ENCODE results near the gene FERMT1. TPM values are rescaled to one million over a fixed set of nuclear protein-coding genes. Genes with fewer than 3 reads are reported as not detected.
A peak's percentile ranks its signal among the peaks of the same experiment; 100 is the strongest.

Gene FERMT1
- total and polyA plus RNA-seq, 3 experiments from 2014 or later, result 0.22 to 0.26 TPM; not detected in 1

- ChIA-PET CTCF (no interaction called here), POLR2A (no interaction called here)
- Mint-ChIP-seq H3K9me3 (peaks cover 0 to 1% (median 0%) of the 10 kb centered on the region in 5 donors), H3K36me3 (peaks cover 19 to 66% (median 36%) of the 10 kb centered on the region in 3 donors), H3K4me3 (no peak overlapping the region), H3K27ac (no peak overlapping the region), H3K27me3 (no peaks in the 10 kb centered on the region), H3K4me1 (peaks cover 22 to 36% (median 26%) of the 10 kb centered on the region in 3 donors)
- Histone ChIP-seq H3K4me3 (ENCODE audit: low read length) (no peak overlapping the region), H3K9me3 (ENCODE audit: low read length) (no peaks in the 10 kb centered on the region), H3K4me1 (ENCODE audit: insufficient read depth, low read length) (peaks cover 6% of the 10 kb centered on the region), H3K36me3 (ENCODE audit: insufficient read depth, low read length) (peaks cover 14% of the 10 kb centered on the region), H3K27ac (ENCODE audit: low read depth, low read length) (no peak overlapping the region), H3K27me3 (ENCODE audit: insufficient read depth, low read length, poor library complexity, severe bottlenecking) (no peaks in the 10 kb centered on the region)
- no peak for DNase-seq
These were observed 93.3 kb downstream of the FERMT1 start for GRCh38 chr20:6029538-6029937.

GRCh38 chr20:6028818-6029217 lies 94.0 kb downstream of the FERMT1 start:
- Mint-ChIP-seq H3K4me1 (peaks cover 21 to 30% (median 26%) of the 10 kb centered on the region in 3 donors), H3K9me3 (peaks cover 0 to 1% (median 0%) of the 10 kb centered on the region in 5 donors), H3K4me3 (no peak overlapping the region), H3K36me3 (peaks cover 22 to 66% (median 33%) of the 10 kb centered on the region in 3 donors), H3K27me3 (no peaks in the 10 kb centered on the region), H3K27ac (no peak overlapping the region)
- H3K9me3 ChIP-seq (ENCODE audit: low read length), result no peaks in the 10 kb centered on the region
- no peak overlapping the region for H3K4me3 ChIP-seq (ENCODE audit: low read length)
- no peaks in the 10 kb centered on the region for H3K27me3 ChIP-seq (ENCODE audit: insufficient read depth, low read length, poor library complexity, severe bottlenecking)
- DNase-seq, result no peak
- H3K4me1 ChIP-seq (ENCODE audit: insufficient read depth, low read length), result peaks cover 6% of the 10 kb centered on the region
- POLR2A ChIA-PET, result no interaction called here
- H3K36me3 ChIP-seq (ENCODE audit: insufficient read depth, low read length), result peaks cover 13% of the 10 kb centered on the region
- CTCF ChIA-PET, result no interaction called here
- H3K27ac ChIP-seq (ENCODE audit: low read depth, low read length), result no peak overlapping the region

- DNase-seq, result peak in 2 of 5 donors; percentile 6 to 33
- peaks cover 0 to 1% (median 0%) of the 10 kb centered on the region in 5 donors for H3K9me3 Mint-ChIP-seq
- H3K4me1 Mint-ChIP-seq, result peaks cover 26 to 40% (median 27%) of the 10 kb centered on the region in 3 donors
- H3K27me3 Mint-ChIP-seq, result no peaks in the 10 kb centered on the region
- Histone ChIP-seq H3K36me3 (ENCODE audit: insufficient read depth, low read length) (peaks cover 24% of the 10 kb centered on the region), H3K27me3 (ENCODE audit: insufficient read depth, low read length, poor library complexity, severe bottlenecking) (no peaks in the 10 kb centered on the region), H3K4me3 (ENCODE audit: low read length) (no peak overlapping the region), H3K4me1 (ENCODE audit: insufficient read depth, low read length) (peaks cover 6% of the 10 kb centered on the region), H3K9me3 (ENCODE audit: low read length) (no peaks in the 10 kb centered on the region), H3K27ac (ENCODE audit: low read depth, low read length) (no peak overlapping the region)
- ChIA-PET POLR2A (no interaction called here), CTCF (no interaction called here)
- peaks cover 22 to 63% (median 37%) of the 10 kb centered on the region in 3 donors for H3K36me3 Mint-ChIP-seq
- H3K4me3 Mint-ChIP-seq, result no peak overlapping the region
- H3K27ac Mint-ChIP-seq, result peak overlapping the region in 1 of 8 donors; percentile 14
These were observed 96.8 kb downstream of the FERMT1 start for GRCh38 chr20:6026051-6026450.

Other genes starting within 250 kb of the FERMT1 start
- under 1 TPM; 0.13 to 0.20 TPM for gene CHGB, start 211.5 kb downstream of the FERMT1 start, total RNA-seq
- not detected for gene CHGB, start 211.5 kb downstream of the FERMT1 start, polyA plus RNA-seq
- 10 to 100 TPM; 35.8 to 38.5 TPM for gene TRMT6, start 172.5 kb downstream of the FERMT1 start, total RNA-seq
- 14.6 TPM for gene TRMT6, start 172.5 kb downstream of the FERMT1 start, polyA plus RNA-seq
- gene MCM8, start 172.4 kb downstream of the FERMT1 start, total RNA-seq, result 10 to 100 TPM; 31.9 to 33.8 TPM
- 0.35 TPM for gene MCM8, start 172.4 kb downstream of the FERMT1 start, polyA plus RNA-seq
- 10 to 100 TPM; 54.9 to 59.1 TPM for gene CRLS1, start 116.9 kb downstream of the FERMT1 start, total RNA-seq
- gene CRLS1, start 116.9 kb downstream of the FERMT1 start, polyA plus RNA-seq, result 39.6 TPM
- gene LRRN4, start 69.0 kb downstream of the FERMT1 start, total RNA-seq, result not detected
- gene LRRN4, start 69.0 kb downstream of the FERMT1 start, polyA plus RNA-seq, result not detected